Activated naive CD4-positive, alpha-beta T cell treated with anti-CD3 and anti-CD28 coated beads for 36 hours (primary cell): ENCODE measurements around the gene LEUTX. TPM values are rescaled to one million over a fixed set of nuclear protein-coding genes. Genes with fewer than 3 reads are reported as not detected.

Experiments
- CTCF ChIA-PET: fragments of 350-600 bp; sonication (Branson Sonifier 250); formaldehyde crosslinking; loops from one replicate; lab custom pipeline; 2021; ENCODE audit warnings: antibody characterized with exemption; lab: Charles Lee
- DNase-seq: peaks from one replicate; pipeline ENCODE4 v3.0.0-alpha.2; 2020
- H3K27ac Mint-ChIP-seq: one replicate; pipeline ENCODE4 v1.8.0; 2021; ENCODE audit warnings: mild to moderate bottlenecking, mixed read lengths
- H3K27me3 Mint-ChIP-seq: one replicate; pipeline ENCODE4 v1.8.0; 2021; ENCODE audit warnings: low read depth, mixed read lengths
- H3K36me3 Mint-ChIP-seq: one replicate; pipeline ENCODE4 v1.8.0; 2021; ENCODE audit warnings: low read depth, mixed read lengths
- H3K4me1 Mint-ChIP-seq: one replicate; pipeline ENCODE4 v1.8.0; 2021; ENCODE audit warnings: low read depth, mixed read lengths
- H3K4me3 Mint-ChIP-seq: one replicate; pipeline ENCODE4 v1.8.0; 2021; ENCODE audit warnings: mild to moderate bottlenecking, moderate library complexity, mixed read lengths
- H3K9me3 Mint-ChIP-seq: one replicate; pipeline ENCODE4 v1.8.0; 2021; ENCODE audit warnings: mixed read lengths
- intact Hi-C: fragments of 100-400 bp; cut with micrococcal nuclease; formaldehyde crosslinking; loops from one replicate; pipeline ENCODE4 v1.15.1; 2023
- total RNA-seq, 2 experiments: library from RNA; stranded (reverse); gene quantifications; one replicate each; pipeline ENCODE4 v1.2.3, GENCODE V29; 2021

The LEUTX gene
- total RNA-seq, 2 experiments from 2014 or later: not detected

DNA sequence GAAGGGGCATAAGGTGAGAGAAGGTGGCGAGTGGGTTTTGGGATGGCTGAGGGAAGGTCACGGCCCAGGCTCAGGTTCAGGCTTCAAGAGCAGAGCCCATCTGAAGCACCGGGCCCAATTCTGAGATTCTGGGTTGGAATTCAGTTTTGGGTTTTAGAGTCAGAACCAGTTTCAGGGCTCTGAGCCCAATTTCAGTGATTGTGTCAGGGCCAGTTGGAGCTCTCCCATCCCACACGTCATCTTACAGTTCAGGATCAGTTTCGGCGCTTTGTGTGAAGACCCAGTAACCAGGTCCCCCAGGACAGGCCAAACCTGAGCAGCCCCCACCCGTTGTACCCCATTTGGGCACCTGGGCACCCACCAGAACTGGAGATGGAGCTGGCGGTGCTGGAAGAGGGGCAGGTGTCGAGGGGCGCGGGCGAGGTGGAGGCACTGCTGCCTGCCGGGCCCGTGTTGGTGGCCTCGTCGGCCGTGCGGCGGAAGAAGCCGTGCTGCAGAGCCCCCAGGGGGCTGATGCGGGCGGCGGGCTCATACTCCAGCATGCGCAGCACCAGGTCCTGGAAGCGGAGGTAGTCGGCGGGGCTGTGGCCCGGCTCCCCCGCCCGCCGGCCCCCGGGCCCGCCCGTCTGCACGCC lies 47.8 kb downstream of the LEUTX start:
- H3K36me3 Mint-ChIP-seq: peaks cover 20% of the 10 kb centered on the region
- peaks cover 7% of the 10 kb centered on the region for H3K4me1 Mint-ChIP-seq
- CTCF ChIA-PET: no interaction called here
- H3K4me3 Mint-ChIP-seq: no peak overlapping the region
- no peaks in the 10 kb centered on the region for H3K27me3 Mint-ChIP-seq
- no peak overlapping the region for H3K27ac Mint-ChIP-seq
- intact Hi-C loops: no loop called here
- DNase-seq: no peak
- no peaks in the 10 kb centered on the region for H3K9me3 Mint-ChIP-seq

DNA sequence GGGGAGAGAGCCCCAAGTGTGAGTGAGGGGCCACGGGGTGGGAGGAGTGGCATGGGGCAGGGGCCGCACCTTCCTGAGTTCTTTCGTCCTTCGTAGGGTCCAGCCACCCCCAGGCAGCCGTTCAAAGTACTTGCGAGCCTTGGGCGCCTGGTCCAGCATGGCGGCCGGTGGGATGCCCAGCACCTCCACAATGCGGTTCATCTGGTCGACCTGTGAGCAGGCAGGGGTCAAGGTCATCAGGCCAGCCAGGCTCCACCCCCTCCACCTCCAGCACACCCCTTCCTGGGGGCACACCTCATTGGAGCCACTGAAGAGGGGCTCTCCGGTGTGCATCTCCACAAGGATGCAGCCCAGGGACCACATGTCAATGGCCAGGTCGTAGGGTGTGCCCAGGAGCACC lies 48.6 kb downstream of the LEUTX start:
- CTCF ChIA-PET: interaction anchor here (0.6 kb wide), 1 partner anchor 317 kb away, joined by 3 read pairs; no protein-coding TSS in a partner anchor
- Mint-ChIP-seq H3K36me3 (peaks cover 25% of the 10 kb centered on the region), H3K4me1 (peaks cover 12% of the 10 kb centered on the region), H3K4me3 (no peak overlapping the region), H3K27ac (no peak overlapping the region), H3K9me3 (no peaks in the 10 kb centered on the region), H3K27me3 (no peaks in the 10 kb centered on the region)
- intact Hi-C loops: no loop called here
- DNase-seq: no peak

DNA sequence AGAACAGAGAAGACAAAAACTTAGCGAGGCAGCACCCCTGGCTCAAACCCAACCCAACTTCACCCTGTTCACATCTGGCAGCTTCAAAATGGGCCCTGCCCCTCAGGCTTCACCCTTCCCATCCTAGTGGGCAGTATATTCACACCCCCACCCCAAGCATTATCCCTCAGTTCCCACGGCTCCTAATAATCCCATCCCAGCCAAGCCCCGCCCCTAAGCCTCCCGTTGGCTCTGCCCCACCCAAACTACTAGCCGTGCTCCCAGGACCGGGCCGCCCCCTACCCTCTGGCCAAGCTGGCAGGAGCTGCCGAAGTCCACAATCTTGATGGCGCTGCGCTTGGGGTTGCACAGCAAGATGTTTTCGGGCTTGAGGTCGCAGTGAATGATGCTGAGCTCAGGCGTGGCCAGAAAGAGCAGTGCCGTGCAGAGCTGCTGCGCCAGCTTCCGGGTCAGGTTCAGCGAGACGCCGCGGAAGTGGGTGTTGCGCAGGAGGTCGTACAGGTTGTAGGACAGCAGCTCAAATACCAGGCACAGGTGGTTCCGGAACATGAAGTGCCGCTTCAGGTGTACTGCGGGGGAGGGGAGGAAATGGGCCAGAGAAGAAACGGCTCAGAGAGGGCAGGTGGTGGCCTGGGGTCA lies 49.5 kb downstream of the LEUTX start:
- no peak for DNase-seq
- intact Hi-C loops: no loop called here
- Mint-ChIP-seq H3K27me3 (no peaks in the 10 kb centered on the region), H3K36me3 (peaks cover 32% of the 10 kb centered on the region), H3K4me3 (no peak overlapping the region), H3K4me1 (peaks cover 20% of the 10 kb centered on the region), H3K9me3 (no peaks in the 10 kb centered on the region), H3K27ac (no peak overlapping the region)
- CTCF ChIA-PET: interaction anchor here (0.6 to 1.5 kb wide), 3 partner anchors 19 to 316 kb away, joined by 3 read pairs; no protein-coding TSS in a partner anchor

- Mint-ChIP-seq H3K4me3 (no peak overlapping the region), H3K27ac (no peak overlapping the region), H3K9me3 (no peaks in the 10 kb centered on the region), H3K36me3 (peaks cover 32% of the 10 kb centered on the region), H3K27me3 (no peaks in the 10 kb centered on the region), H3K4me1 (peaks cover 20% of the 10 kb centered on the region)
- DNase-seq: no peak
- intact Hi-C loops: no loop called here
- CTCF ChIA-PET: interaction anchor here (0.6 to 1.5 kb wide), 2 partner anchors 19 to 278 kb away, joined by 3 read pairs; no protein-coding TSS in a partner anchor
Measured at GRCh38 chr19:39828654-39829032, 50.0 kb downstream of the LEUTX start.

- H3K27ac Mint-ChIP-seq: no peak overlapping the region
- H3K36me3 Mint-ChIP-seq: peaks cover 41% of the 10 kb centered on the region
- intact Hi-C loops: loop anchor here (5.0 kb wide), 1 partner anchor 143 kb away; the partner anchor contains the start of gene PSMC4
- peaks cover 29% of the 10 kb centered on the region for H3K4me1 Mint-ChIP-seq
- no peaks in the 10 kb centered on the region for H3K9me3 Mint-ChIP-seq
- H3K4me3 Mint-ChIP-seq: no peak overlapping the region
- no peaks in the 10 kb centered on the region for H3K27me3 Mint-ChIP-seq
- CTCF ChIA-PET: interaction anchor here (1.5 kb wide), 1 partner anchor 18 kb away, joined by 3 read pairs; no protein-coding TSS in a partner anchor
- no peak for DNase-seq
Measured at GRCh38 chr19:39829702-39830275, 51.1 kb downstream of the LEUTX start.

- CTCF ChIA-PET: no interaction called here
- Mint-ChIP-seq H3K9me3 (no peaks in the 10 kb centered on the region), H3K36me3 (peaks cover 41% of the 10 kb centered on the region), H3K27me3 (no peaks in the 10 kb centered on the region), H3K27ac (no peak overlapping the region), H3K4me3 (no peak overlapping the region), H3K4me1 (peaks cover 27% of the 10 kb centered on the region)
- DNase-seq: no peak
- intact Hi-C loops: loop anchor here (5.0 kb wide), 1 partner anchor 142 kb away; the partner anchor contains the start of gene PSMC4
Measured at GRCh38 chr19:39830406-39830805, 51.8 kb downstream of the LEUTX start.

DNA sequence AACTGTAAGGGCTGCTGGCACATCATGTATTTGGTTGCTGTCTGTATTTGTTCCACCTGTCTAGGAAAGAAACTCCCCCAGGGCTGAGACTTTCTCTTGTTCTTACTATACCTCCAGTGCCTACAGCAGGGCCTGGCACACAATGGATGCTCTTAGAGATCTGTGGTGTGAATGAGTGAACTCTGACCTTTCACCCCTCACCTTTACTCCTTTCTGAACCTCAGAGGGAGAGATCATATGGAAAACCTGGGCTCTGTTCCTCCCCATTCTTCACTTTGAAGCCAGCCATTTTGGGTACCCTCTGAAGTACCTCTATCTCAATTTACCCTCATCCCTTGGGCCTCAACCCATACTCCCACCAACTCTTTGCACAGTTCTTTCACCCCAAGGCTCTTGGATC lies 52.2 kb downstream of the LEUTX start:
- Mint-ChIP-seq H3K27me3 (no peaks in the 10 kb centered on the region), H3K4me3 (no peak overlapping the region), H3K9me3 (no peaks in the 10 kb centered on the region), H3K4me1 (peaks cover 27% of the 10 kb centered on the region), H3K36me3 (peaks cover 42% of the 10 kb centered on the region), H3K27ac (no peak overlapping the region)
- intact Hi-C loops: loop anchor here (5.0 kb wide), 1 partner anchor 141 kb away; the partner anchor contains the start of gene PSMC4
- no peak for DNase-seq
- CTCF ChIA-PET: no interaction called here

GRCh38 chr19:39831679-39832078 lies 53.0 kb downstream of the LEUTX start:
- CTCF ChIA-PET: no interaction called here
- DNase-seq: no peak
- Mint-ChIP-seq H3K4me3 (no peak overlapping the region), H3K27ac (no peak overlapping the region), H3K36me3 (peaks cover 49% of the 10 kb centered on the region), H3K4me1 (peaks cover 27% of the 10 kb centered on the region), H3K27me3 (no peaks in the 10 kb centered on the region), H3K9me3 (no peaks in the 10 kb centered on the region)
- intact Hi-C loops: loop anchor here (5.0 kb wide), 1 partner anchor 141 kb away; the partner anchor contains the start of gene PSMC4

DNA sequence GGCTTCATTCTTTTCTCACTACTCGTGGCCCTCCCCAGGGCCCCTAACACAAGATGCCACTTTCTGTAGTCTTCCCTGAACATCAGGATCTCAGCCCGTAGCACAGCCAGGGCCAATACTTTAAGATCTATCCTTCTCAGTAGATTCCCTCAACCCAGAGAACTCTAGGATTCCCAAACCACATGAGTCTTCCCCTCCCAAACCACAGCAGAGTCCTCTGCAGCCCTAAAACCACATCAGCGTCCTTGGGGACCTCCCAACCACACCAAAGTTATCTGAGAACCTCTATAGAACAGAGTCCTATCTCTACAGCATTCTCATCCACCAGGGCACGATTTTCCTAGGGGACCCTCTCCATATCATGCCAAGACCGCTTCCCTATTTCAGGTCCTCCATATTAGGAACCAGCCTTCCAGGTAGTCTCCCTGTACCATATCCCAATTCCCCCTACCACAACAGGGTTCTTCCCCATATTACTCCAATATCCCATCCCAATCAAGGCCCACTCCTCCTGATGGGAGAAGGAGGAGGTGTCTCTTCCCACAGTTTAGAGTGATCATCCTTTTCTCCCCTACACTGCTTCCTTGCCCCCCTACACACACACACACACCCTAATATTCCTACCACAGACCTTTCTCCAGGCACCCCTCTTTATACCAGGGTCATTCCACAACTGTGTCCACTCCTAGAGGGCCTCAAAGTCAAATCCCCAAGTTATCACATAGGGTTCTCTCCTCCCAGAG lies 53.9 kb downstream of the LEUTX start:
- no peak for DNase-seq
- Mint-ChIP-seq H3K9me3 (no peaks in the 10 kb centered on the region), H3K4me1 (peaks cover 27% of the 10 kb centered on the region), H3K4me3 (peak overlapping the region; percentile 46), H3K36me3 (peaks cover 49% of the 10 kb centered on the region), H3K27me3 (no peaks in the 10 kb centered on the region), H3K27ac (peak overlapping the region; percentile 8)
- intact Hi-C loops: loop anchor here (5.0 kb wide), 1 partner anchor 140 kb away; the partner anchor contains the start of gene PSMC4
- CTCF ChIA-PET: interaction anchor here (2.1 kb wide), 1 partner anchor 12 kb away, joined by 22 read pairs; the partner anchor contains the start of gene FBL

- CTCF ChIA-PET: interaction anchor here (2.1 kb wide), 1 partner anchor 11 kb away, joined by 22 read pairs; the partner anchor contains the start of gene FBL
- Mint-ChIP-seq H3K36me3 (peaks cover 49% of the 10 kb centered on the region), H3K4me3 (peak overlapping the region; percentile 46), H3K9me3 (no peaks in the 10 kb centered on the region), H3K27ac (no peak overlapping the region), H3K4me1 (peaks cover 27% of the 10 kb centered on the region), H3K27me3 (no peaks in the 10 kb centered on the region)
- no peak for DNase-seq
- intact Hi-C loops: loop anchor here (5.0 kb wide), 1 partner anchor 139 kb away; the partner anchor contains the start of gene PSMC4
Measured at GRCh38 chr19:39833160-39833463, 54.5 kb downstream of the LEUTX start.

DNA sequence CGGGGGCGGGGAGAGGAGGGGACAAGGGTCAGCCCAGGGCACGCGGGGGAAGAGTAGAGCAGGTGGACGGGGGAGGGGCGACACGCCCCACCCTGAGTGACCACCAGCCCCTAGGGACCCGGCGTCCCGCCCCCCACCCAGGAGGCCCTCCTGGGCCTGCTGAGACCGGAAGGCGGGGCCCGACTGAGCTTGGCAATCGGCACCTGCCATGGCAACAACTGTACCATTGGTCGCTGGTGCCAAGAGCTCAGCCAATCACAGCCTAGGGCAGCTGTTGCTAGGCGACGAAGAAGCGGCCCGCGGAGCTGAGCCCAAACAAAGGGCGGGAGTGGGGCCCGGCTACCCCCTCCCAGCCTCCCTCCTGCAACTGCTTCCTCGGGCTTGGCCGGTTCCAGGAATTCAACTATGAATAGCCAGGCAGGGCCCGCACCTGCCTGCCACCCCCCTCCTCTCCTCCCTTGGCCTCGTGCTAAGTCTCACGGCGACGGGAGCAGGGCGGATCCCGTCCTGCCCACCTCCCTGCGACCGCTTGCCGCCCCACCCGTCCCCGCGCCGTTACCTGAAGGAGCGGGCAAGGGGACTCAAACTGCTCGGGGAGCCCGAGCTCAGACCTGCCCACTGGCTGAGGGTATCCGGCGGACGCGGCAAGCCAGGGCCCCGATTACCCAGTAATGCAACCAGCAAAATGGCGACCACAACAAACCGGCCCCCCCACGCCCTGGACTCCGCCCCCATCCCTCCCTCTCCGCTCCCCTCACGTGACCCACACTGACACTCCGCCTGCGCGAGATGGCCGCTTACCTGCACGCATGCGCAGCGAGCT lies 55.0 kb downstream of the LEUTX start, which contains the start of gene DYRK1B:
TSS of gene DYRK1B (minus strand) at position 699 of the 823 bp plus-strand sequence. CDS start 2,295 bp downstream, outside the sequence.
- peak within 1 kb of the TSS; percentile 83 for H3K27ac Mint-ChIP-seq
- no peaks in the 10 kb centered on the region for H3K27me3 Mint-ChIP-seq
- CTCF ChIA-PET: interaction anchor here (0.6 to 2.1 kb wide), 2 partner anchors 11 to 157 kb away, joined by 3 to 22 read pairs; partner anchors contain the start of gene FBL
- H3K4me1 Mint-ChIP-seq: peaks cover 27% of the 10 kb centered on the region
- peaks cover 55% of the 10 kb centered on the region for H3K36me3 Mint-ChIP-seq
- DNase-seq: peak; percentile 98
- intact Hi-C loops: loop anchor here (1.0 to 5.0 kb wide), 3 partner anchors 9 to 139 kb away; partner anchors contain the start of genes FBL and PSMC4
- H3K4me3 Mint-ChIP-seq: peak within 1 kb of the TSS; percentile 63
- no peaks in the 10 kb centered on the region for H3K9me3 Mint-ChIP-seq
